Breast epithelium (tissue), 3 donors: ENCODE measurements around the gene SYT6.

Experiments
- CTCF ChIP-seq, 3 donors: fragments of 450-650 bp; IDR thresholded peaks; one replicate each; pipeline ENCODE4 v1.5.1; 2016 to 2017; ENCODE audit warnings: antibody characterized with exemption in 3 of 3, mild to moderate bottlenecking in 3 of 3, moderate library complexity in 3 of 3
- POLR2A ChIP-seq: fragments of 450-650 bp; IDR thresholded peaks from one replicate; pipeline ENCODE4 v1.6.1; 2016; ENCODE audit warnings: antibody characterized with exemption, mild to moderate bottlenecking, moderate library complexity
- POLR2AphosphoS5 ChIP-seq, 3 donors: sonication (generic); formaldehyde crosslinking; IDR thresholded peaks; one replicate each; pipeline ENCODE4 v1.6.1; 2017; ENCODE audit warnings: antibody characterized with exemption in 3 of 3

GRCh38 chr1:114192328-114192727 is 38.7 kb upstream of the SYT6 start:
- TF ChIP-seq CTCF (IDR thresholded peaks at IDR 0.05): no peak
- TF ChIP-seq POLR2A: no peak
- no peak for TF ChIP-seq POLR2AphosphoS5 (IDR thresholded peaks at IDR 0.05)
